Measurements from ENCODE around the gene SPATS2L. TPM values are rescaled to one million over a fixed set of nuclear protein-coding genes. Genes with fewer than 3 reads are reported as not detected.
A peak's percentile ranks its signal among the peaks of the same experiment; 100 is the strongest.

The SPATS2L gene, protein sequence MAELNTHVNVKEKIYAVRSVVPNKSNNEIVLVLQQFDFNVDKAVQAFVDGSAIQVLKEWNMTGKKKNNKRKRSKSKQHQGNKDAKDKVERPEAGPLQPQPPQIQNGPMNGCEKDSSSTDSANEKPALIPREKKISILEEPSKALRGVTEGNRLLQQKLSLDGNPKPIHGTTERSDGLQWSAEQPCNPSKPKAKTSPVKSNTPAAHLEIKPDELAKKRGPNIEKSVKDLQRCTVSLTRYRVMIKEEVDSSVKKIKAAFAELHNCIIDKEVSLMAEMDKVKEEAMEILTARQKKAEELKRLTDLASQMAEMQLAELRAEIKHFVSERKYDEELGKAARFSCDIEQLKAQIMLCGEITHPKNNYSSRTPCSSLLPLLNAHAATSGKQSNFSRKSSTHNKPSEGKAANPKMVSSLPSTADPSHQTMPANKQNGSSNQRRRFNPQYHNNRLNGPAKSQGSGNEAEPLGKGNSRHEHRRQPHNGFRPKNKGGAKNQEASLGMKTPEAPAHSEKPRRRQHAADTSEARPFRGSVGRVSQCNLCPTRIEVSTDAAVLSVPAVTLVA
- 10 to 100 TPM; 30.6 to 66.1 (median 48.7) TPM for total RNA-seq
- 10 to 100 TPM; 16.7 to 68.8 (median 20.8) TPM for polyA plus RNA-seq
- long read RNA-seq, donor 1, partial matches to known transcripts: 18 of 22 reads
- long read RNA-seq, donor 1, other reads (novel, unspliced or antisense): 0 of 22 reads
- long read RNA-seq, donor 2, partial matches to known transcripts: 18 of 18 reads
- long read RNA-seq, donor 2, other reads (novel, unspliced or antisense): 0 of 18 reads
- long read RNA-seq, donor 3, partial matches to known transcripts: 15 of 17 reads
- long read RNA-seq, donor 3, other reads (novel, unspliced or antisense): 0 of 17 reads
- long read RNA-seq, donor 4, partial matches to known transcripts: 10 of 13 reads
- long read RNA-seq, donor 4, other reads (novel, unspliced or antisense): 3 of 13 reads
- long read RNA-seq, donor 5, transcript SPATS2L-209 (13 exons, 2,698 nt): minor isoform, 5 of 85 reads
- long read RNA-seq, donor 5, transcript SPATS2L-204 (13 exons, 2,463 nt): major isoform, 23 of 85 reads
- long read RNA-seq, donor 5, transcript SPATS2L-202 (12 exons, 2,119 nt): minor isoform, 9 of 85 reads
- long read RNA-seq, donor 5, partial matches to known transcripts: 6 of 85 reads
- long read RNA-seq, donor 5, other reads (novel, unspliced or antisense): 42 of 85 reads
- long read RNA-seq, donor 6, partial matches to known transcripts: 7 of 11 reads
- long read RNA-seq, donor 6, other reads (novel, unspliced or antisense): 3 of 11 reads
- long read RNA-seq, donor 7, partial matches to known transcripts: 0 of 2 reads
- long read RNA-seq, donor 7, other reads (novel, unspliced or antisense): 0 of 2 reads
- long read RNA-seq, donor 8, partial matches to known transcripts: 30 of 43 reads
- long read RNA-seq, donor 8, other reads (novel, unspliced or antisense): 6 of 43 reads
- long read RNA-seq, donor 9, full-length matches to known transcripts: 1 of 8 reads
- long read RNA-seq, donor 9, partial matches to known transcripts: 7 of 8 reads
- long read RNA-seq, donor 9, other reads (novel, unspliced or antisense): 0 of 8 reads
- long read RNA-seq, donor 10, partial matches to known transcripts: 14 of 15 reads
- long read RNA-seq, donor 10, other reads (novel, unspliced or antisense): 0 of 15 reads

DNA sequence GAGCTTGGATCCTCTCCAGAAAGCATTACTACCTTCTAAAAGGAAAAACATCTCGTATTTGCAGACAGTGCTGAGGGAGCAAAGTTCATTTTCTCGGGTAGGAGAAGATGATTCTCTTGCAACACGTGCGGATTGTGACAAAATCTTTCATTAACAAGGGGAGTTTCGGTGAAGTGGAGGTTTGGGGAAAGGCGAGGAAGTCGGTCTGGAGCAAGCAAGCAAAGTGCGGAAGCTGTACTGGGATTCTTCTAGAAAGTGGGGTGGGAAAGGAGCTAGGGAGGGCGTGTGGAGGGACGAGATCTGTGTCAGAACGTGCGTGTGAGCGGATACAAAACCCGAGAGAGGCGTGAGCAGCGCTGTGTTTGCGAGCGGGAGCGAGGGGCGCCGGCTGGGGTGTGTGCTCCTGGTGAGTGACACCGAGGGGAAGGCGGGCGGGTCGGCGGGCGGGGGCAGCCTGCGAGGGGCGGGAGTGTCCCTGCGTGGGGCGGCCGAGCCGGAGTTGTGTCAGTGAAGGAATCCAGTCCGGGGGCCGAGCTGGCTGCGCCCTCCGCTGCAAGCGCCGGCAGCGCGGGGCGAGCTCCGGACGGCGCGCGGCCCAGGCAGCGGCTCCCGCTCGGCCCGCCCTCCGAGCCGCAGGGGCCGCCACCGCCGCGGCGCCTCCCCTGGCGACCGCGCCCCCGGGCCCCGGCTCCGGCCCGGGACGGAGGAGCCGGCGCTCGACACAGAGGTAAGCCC lies at the start of gene SPATS2L:
TSS of gene SPATS2L (plus strand) at position 498 of the 735 bp plus-strand sequence. CDS start 82,552 bp downstream, outside the sequence.
- DNase-seq: peak; percentile 58 to 82 (median 78)
- peak in 1 of 2 donors; percentile 57 for TF ChIP-seq POLR2A (IDR thresholded peaks at IDR 0.05)
- TF ChIP-seq, protein P1, sequence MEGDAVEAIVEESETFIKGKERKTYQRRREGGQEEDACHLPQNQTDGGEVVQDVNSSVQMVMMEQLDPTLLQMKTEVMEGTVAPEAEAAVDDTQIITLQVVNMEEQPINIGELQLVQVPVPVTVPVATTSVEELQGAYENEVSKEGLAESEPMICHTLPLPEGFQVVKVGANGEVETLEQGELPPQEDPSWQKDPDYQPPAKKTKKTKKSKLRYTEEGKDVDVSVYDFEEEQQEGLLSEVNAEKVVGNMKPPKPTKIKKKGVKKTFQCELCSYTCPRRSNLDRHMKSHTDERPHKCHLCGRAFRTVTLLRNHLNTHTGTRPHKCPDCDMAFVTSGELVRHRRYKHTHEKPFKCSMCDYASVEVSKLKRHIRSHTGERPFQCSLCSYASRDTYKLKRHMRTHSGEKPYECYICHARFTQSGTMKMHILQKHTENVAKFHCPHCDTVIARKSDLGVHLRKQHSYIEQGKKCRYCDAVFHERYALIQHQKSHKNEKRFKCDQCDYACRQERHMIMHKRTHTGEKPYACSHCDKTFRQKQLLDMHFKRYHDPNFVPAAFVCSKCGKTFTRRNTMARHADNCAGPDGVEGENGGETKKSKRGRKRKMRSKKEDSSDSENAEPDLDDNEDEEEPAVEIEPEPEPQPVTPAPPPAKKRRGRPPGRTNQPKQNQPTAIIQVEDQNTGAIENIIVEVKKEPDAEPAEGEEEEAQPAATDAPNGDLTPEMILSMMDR (IDR thresholded peaks at IDR 0.05): peak in 1 of 6 experiments; percentile 1
- no peaks in the 10 kb centered on the region for H3K27me3 ChIP-seq
- peak within 1 kb of the TSS; percentile 66 to 96 (median 79) for H3K27ac ChIP-seq
- 0 to 1% (median 0%) methylated on average over 11 to 69 of the region's 69 CpGs for WGBS, 4 donors
- no peaks in the 10 kb centered on the region for H3K36me3 ChIP-seq (replicated peaks in 1 of 2)
- intact Hi-C loops (cut with DNase I): loop anchor here (5.0 to 10.0 kb wide), 3 partner anchors 68 to 322 kb away; no protein-coding TSS in a partner anchor
- no peaks in the 10 kb centered on the region for H3K9me3 ChIP-seq (replicated peaks in 1 of 3)
- H3K4me1 ChIP-seq (replicated peaks in 1 of 2): peaks cover 0 to 12% of the 10 kb centered on the region in 2 donors
- H3K4me3 ChIP-seq: peak within 1 kb of the TSS; percentile 33 to 98 (median 74)

DNA sequence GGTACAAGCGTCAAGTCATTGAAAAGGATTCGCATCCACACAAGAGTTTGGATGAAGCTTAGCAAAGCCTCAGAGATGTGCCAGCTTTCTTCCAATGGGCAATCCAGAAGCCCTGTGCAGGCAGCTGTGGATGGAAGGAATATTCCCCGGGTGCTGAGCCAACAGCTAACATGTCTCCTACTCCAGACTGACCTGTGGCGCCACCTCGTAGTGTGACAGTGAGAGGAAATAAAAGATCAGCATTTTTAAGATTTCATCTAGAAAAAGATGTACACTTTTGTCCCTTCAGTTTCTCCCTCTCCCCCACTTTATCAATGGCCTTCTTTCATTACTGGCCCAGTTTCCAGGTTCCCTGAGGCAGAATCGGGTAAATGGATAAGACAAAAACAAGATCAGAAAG lies 48.9 kb upstream of the SPATS2L start:
- Histone ChIP-seq H3K4me3 (no peak overlapping the region), H3K27me3 (no peaks in the 10 kb centered on the region), H3K27ac (no peak overlapping the region), H3K36me3 (replicated peaks in 1 of 2) (no peaks in the 10 kb centered on the region), H3K4me1 (replicated peaks in 1 of 2) (no peaks in the 10 kb centered on the region), H3K9me3 (replicated peaks in 1 of 3) (no peaks in the 10 kb centered on the region)
- TF ChIP-seq, protein P1 (IDR thresholded peaks at IDR 0.05): no peak
- TF ChIP-seq POLR2A (IDR thresholded peaks at IDR 0.05): no peak
- intact Hi-C loops (cut with DNase I): no loop called here
- 78 to 88% (median 86%) methylated on average over 4 to 6 of the region's 6 CpGs for WGBS, 4 donors
- no peak for DNase-seq

DNA sequence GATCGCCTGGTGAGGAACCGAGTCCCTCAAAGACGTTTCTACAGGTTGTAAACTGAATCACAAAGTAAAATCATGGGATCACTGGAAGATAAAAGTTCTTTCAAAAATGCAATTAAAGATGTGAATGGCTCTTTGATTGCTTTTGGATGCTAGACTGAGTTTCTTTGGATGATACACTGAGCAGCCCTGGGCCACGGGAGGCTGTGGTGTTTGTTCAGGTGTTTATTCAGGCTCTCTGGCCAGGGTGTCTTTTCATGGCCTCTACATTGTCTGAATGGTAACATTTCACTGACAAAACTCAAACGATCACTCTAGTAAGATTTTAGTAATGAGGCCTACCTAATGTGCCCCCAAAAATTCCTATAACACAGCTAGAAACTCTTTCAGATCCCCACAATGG lies 48.4 kb upstream of the SPATS2L start:
- no peaks in the 10 kb centered on the region for H3K36me3 ChIP-seq (replicated peaks in 1 of 2)
- H3K4me1 ChIP-seq (replicated peaks in 1 of 2): no peaks in the 10 kb centered on the region
- H3K4me3 ChIP-seq: no peak overlapping the region
- TF ChIP-seq POLR2A (IDR thresholded peaks at IDR 0.05): no peak
- no peak for DNase-seq
- WGBS, 4 donors: 81 to 89% (median 83%) methylated on average over 5 of the region's 5 CpGs
- H3K9me3 ChIP-seq (replicated peaks in 1 of 3): no peaks in the 10 kb centered on the region
- no peaks in the 10 kb centered on the region for H3K27me3 ChIP-seq
- intact Hi-C loops (cut with DNase I): no loop called here
- H3K27ac ChIP-seq: no peak overlapping the region

Data from adrenal gland (tissue), 19 donors.